ENCODE measurements around the gene SUSD5. TPM values are rescaled to one million over a fixed set of nuclear protein-coding genes. Genes with fewer than 3 reads are reported as not detected.

SUSD5 gene
- total RNA-seq, 1 experiment from 2014 or later = 4.9 TPM

GRCh38 chr3:33231756-33232465 lies 13.3 kb upstream of the SUSD5 start:
- no peaks in the 10 kb centered on the region for H3K79me2 ChIP-seq (ENCODE audit: insufficient read depth, low read length)
- no peak overlapping the region for H3K4ac ChIP-seq (ENCODE audit: low read depth, low read length)
- no peaks in the 10 kb centered on the region for H3K9me3 ChIP-seq (ENCODE audit: control insufficient read depth, low read depth, low read length)
- Mint-ChIP-seq H3K4me1 (peaks cover 0 to 4% of the 10 kb centered on the region in 2 experiments; a peak in 2 of 4 replicates), H3K27ac (no peak overlapping the region), H3K27me3 (ENCODE audit: low read depth) (peaks cover 2% of the 10 kb centered on the region; the same call in 1 of the 2 replicates), H3K36me3 (ENCODE audit: insufficient read depth in 1 of 3, low read depth in 3 of 3) (no peaks in the 10 kb centered on the region), H3K4me3 (no peak overlapping the region), H3K9me3 (no peaks in the 10 kb centered on the region)
- H3K27ac ChIP-seq (ENCODE audit: insufficient read length, low read depth, low read length) = no peak overlapping the region
- no peak overlapping the region for H2BK15ac ChIP-seq (ENCODE audit: low read depth, low read length)
- no peak overlapping the region for H4K8ac ChIP-seq (replicated peaks; ENCODE audit: insufficient read length, low read depth, low read length)
- no peak overlapping the region for H3K56ac ChIP-seq (ENCODE audit: insufficient read length, low read depth, low read length)
- H2BK5ac ChIP-seq (ENCODE audit: insufficient read length, low read length) = no peak overlapping the region
- H3K14ac ChIP-seq (ENCODE audit: insufficient read depth, low read length) = no peak overlapping the region
- H2BK12ac ChIP-seq (ENCODE audit: insufficient read length, low read depth, low read length) = no peak overlapping the region
- H2BK20ac ChIP-seq (ENCODE audit: low read depth, low read length, poor library complexity, severe bottlenecking) = no peak overlapping the region
- H2BK120ac ChIP-seq (ENCODE audit: low read depth, low read length, poor library complexity, severe bottlenecking) = no peak overlapping the region
- no peak overlapping the region for H4K5ac ChIP-seq (ENCODE audit: insufficient read length, low read depth, low read length)
- H3T11ph ChIP-seq (ENCODE audit: low read length) = no peak overlapping the region
- no peaks in the 10 kb centered on the region for H3K4me1 ChIP-seq (ENCODE audit: insufficient read depth, low read length)
- no peak overlapping the region for H3K23ac ChIP-seq (ENCODE audit: insufficient read length, low read depth, low read length)
- no peaks in the 10 kb centered on the region for H3K79me1 ChIP-seq (ENCODE audit: insufficient read depth, low read depth, low read length, poor library complexity, severe bottlenecking)
- WGBS (ENCODE audit: extremely low coverage, insufficient read length, low lambda C conversion rate) = no CpG with 5 or more reads among the region's 5 CpGs
- no peak overlapping the region for H3K18ac ChIP-seq (ENCODE audit: insufficient read length, low read depth, low read length)
- H3K27me3 ChIP-seq (ENCODE audit: insufficient read depth, low read length) = no peaks in the 10 kb centered on the region
- H2AK5ac ChIP-seq (ENCODE audit: insufficient read length, low read length) = no peak overlapping the region
- H3K9ac ChIP-seq (ENCODE audit: extremely low read depth, insufficient read length, low read length) = no peak overlapping the region
- DNase-seq = no peak
- no peak overlapping the region for H4K91ac ChIP-seq (ENCODE audit: insufficient read length, low read depth, low read length)
- no peaks in the 10 kb centered on the region for H4K20me1 ChIP-seq (ENCODE audit: control insufficient read depth, insufficient read depth, insufficient read length)
- no peak overlapping the region for H2AFZ ChIP-seq (ENCODE audit: low read length)
- H3K23me2 ChIP-seq (ENCODE audit: insufficient read length, low read depth, low read length, poor library complexity, severe bottlenecking) = no peaks in the 10 kb centered on the region
- no peak for TF ChIP-seq CTCF (conservative IDR thresholded peaks at IDR 0.05)
- H3K4me2 ChIP-seq (ENCODE audit: insufficient read depth, insufficient read length, low read length) = no peak overlapping the region
